ENCODE measurements around the gene GALNT14.
A peak's percentile ranks its signal among the peaks of the same experiment; 100 is the strongest.

The GALNT14 gene

GRCh38 chr2:31051258-31052140, 86.7 kb downstream of the GALNT14 start:
- Histone ChIP-seq H3K4me3 (ENCODE audit: low read depth, low read length) (no peak overlapping the region), H3K4me1 (ENCODE audit: control insufficient read depth, insufficient read depth, low read length) (no peaks in the 10 kb centered on the region)
- POLR2A ChIA-PET, result no interaction called here

GRCh38 chr2:31049916-31050588, 88.2 kb downstream of the GALNT14 start:
- no peak overlapping the region for H3K4me3 ChIP-seq (ENCODE audit: low read depth, low read length)
- TF ChIP-seq ZNF48 (tag by site-specific recombination; IDR thresholded peaks at IDR 0.05) (no peak), ZNF830 (tag by site-specific recombination; IDR thresholded peaks at IDR 0.05; ENCODE audit: low read depth) (no peak), ZNF658 (tag by site-specific recombination; IDR thresholded peaks at IDR 0.05) (no peak), ZNF133 (tag by site-specific recombination; IDR thresholded peaks at IDR 0.05) (no peak)
- H3K4me1 ChIP-seq (ENCODE audit: control insufficient read depth, insufficient read depth, low read length), result no peaks in the 10 kb centered on the region
- ChIA-PET CTCF (no interaction called here), POLR2A (no interaction called here)
- H3K27ac ChIP-seq (ENCODE audit: extremely low read depth, low read depth, low read length), result no peak overlapping the region
- H3K36me3 ChIP-seq (ENCODE audit: control insufficient read depth in 2 of 2, insufficient read depth in 1 of 2, low read length in 2 of 2), result no peaks in the 10 kb centered on the region
- no peaks in the 10 kb centered on the region for H3K9me3 ChIP-seq (ENCODE audit: control insufficient read depth, insufficient read depth, low read depth, low read length)

More at GRCh38 chr2:31051258-31052140, 86.7 kb downstream of the GALNT14 start:
- Histone ChIP-seq H3K36me3 (ENCODE audit: control insufficient read depth in 2 of 2, insufficient read depth in 1 of 2, low read length in 2 of 2) (no peaks in the 10 kb centered on the region), H3K9me3 (ENCODE audit: control insufficient read depth, insufficient read depth, low read depth, low read length) (no peaks in the 10 kb centered on the region), H3K27ac (ENCODE audit: extremely low read depth, low read depth, low read length) (no peak overlapping the region)
- CTCF ChIA-PET, result no interaction called here
- TF ChIP-seq ZNF837 (tag by site-specific recombination; IDR thresholded peaks at IDR 0.05), result no peak
- no peak for TF ChIP-seq ZNF146 (tag by site-specific recombination; IDR thresholded peaks at IDR 0.05)
- no peak for TF ChIP-seq BCL11A (tag by site-specific recombination; IDR thresholded peaks at IDR 0.05; ENCODE audit: low read depth)
- TF ChIP-seq ZNF10 (tag by site-specific recombination; IDR thresholded peaks at IDR 0.05), result peak; percentile 86
- no peak for TF ChIP-seq ZNF544 (tag by site-specific recombination; IDR thresholded peaks at IDR 0.05)
- no peak for TF ChIP-seq ZNF112 (tag by site-specific recombination; IDR thresholded peaks at IDR 0.05)
- TF ChIP-seq ZNF266 (tag by site-specific recombination; IDR thresholded peaks at IDR 0.05; ENCODE audit: low read depth), result no peak
- no peak for TF ChIP-seq ZNF792 (tag by site-specific recombination; IDR thresholded peaks at IDR 0.05)

- Histone ChIP-seq H3K9me3 (ENCODE audit: control insufficient read depth, insufficient read depth, low read depth, low read length) (no peaks in the 10 kb centered on the region), H3K4me1 (ENCODE audit: control insufficient read depth, insufficient read depth, low read length) (no peaks in the 10 kb centered on the region), H3K4me3 (ENCODE audit: low read depth, low read length) (no peak overlapping the region), H3K36me3 (ENCODE audit: control insufficient read depth in 2 of 2, insufficient read depth in 1 of 2, low read length in 2 of 2) (no peaks in the 10 kb centered on the region), H3K27ac (ENCODE audit: extremely low read depth, low read depth, low read length) (no peak overlapping the region)
- CTCF ChIA-PET, result interaction anchor here (0.5 kb wide), 1 partner anchor 86 kb away, joined by 9 read pairs; no protein-coding TSS in a partner anchor
- POLR2A ChIA-PET, result no interaction called here
- TF ChIP-seq ZNF518A (tag by site-specific recombination; conservative IDR thresholded peaks at IDR 0.05; ENCODE audit: low read depth) (no peak), ZFP69B (tag by site-specific recombination; IDR thresholded peaks at IDR 0.05) (no peak), ZNF324 (tag by site-specific recombination; IDR thresholded peaks at IDR 0.05) (no peak), ZNF561 (tag by site-specific recombination; IDR thresholded peaks at IDR 0.05; ENCODE audit: borderline replicate concordance) (no peak), ZNF350 (tag by site-specific recombination; IDR thresholded peaks at IDR 0.05) (no peak), ZNF10 (tag by site-specific recombination; IDR thresholded peaks at IDR 0.05) (no peak), ZBTB49 (tag by site-specific recombination; IDR thresholded peaks at IDR 0.05; ENCODE audit: low read depth) (no peak), BCL11A (tag by site-specific recombination; IDR thresholded peaks at IDR 0.05; ENCODE audit: low read depth) (no peak), ZNF473 (tag by site-specific recombination; IDR thresholded peaks at IDR 0.05) (no peak), ZNF514 (tag by site-specific recombination; IDR thresholded peaks at IDR 0.05) (no peak), SP2 (tag by site-specific recombination; IDR thresholded peaks at IDR 0.05) (no peak)
These were observed 89.0 kb downstream of the GALNT14 start for GRCh38 chr2:31049264-31049663.
